ENCODE results near the gene ARFGEF2. TPM values are rescaled to one million over a fixed set of nuclear protein-coding genes. Genes with fewer than 3 reads are reported as not detected.

The ARFGEF2 gene
- total RNA-seq, 3 donors from 2014 or later, result 46.2 to 73.8 (median 68.0) TPM

DNA sequence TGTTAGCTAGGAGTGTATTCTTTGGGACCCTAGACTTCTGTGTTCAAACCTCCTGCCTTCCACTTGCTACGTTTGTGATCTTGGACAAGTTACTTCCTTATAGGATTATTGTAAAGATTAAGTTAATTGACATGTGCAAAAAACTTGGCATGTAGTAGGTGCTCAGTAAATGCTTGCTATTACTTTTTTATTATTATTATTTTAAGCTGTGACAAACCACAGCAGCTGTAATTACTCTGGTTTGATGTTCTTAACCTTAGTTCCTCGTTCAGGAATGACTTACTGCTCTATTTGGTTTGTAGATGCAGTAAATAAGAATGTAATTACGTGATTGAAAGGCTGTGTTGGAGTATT is 3.2 kb downstream of the ARFGEF2 start:
- Histone ChIP-seq H3K9me3 (no peaks in the 10 kb centered on the region), H3K4me1 (ENCODE audit: low read depth) (peaks cover 58% of the 10 kb centered on the region), H3K4me3 (no peak overlapping the region), H3K36me3 (ENCODE audit: low read depth) (peaks cover 3% of the 10 kb centered on the region)
- intact Hi-C loops (cut with DNase I, micrococcal nuclease), result no loop called here
- ATAC-seq, result no peak
- TF ChIP-seq, protein P1, sequence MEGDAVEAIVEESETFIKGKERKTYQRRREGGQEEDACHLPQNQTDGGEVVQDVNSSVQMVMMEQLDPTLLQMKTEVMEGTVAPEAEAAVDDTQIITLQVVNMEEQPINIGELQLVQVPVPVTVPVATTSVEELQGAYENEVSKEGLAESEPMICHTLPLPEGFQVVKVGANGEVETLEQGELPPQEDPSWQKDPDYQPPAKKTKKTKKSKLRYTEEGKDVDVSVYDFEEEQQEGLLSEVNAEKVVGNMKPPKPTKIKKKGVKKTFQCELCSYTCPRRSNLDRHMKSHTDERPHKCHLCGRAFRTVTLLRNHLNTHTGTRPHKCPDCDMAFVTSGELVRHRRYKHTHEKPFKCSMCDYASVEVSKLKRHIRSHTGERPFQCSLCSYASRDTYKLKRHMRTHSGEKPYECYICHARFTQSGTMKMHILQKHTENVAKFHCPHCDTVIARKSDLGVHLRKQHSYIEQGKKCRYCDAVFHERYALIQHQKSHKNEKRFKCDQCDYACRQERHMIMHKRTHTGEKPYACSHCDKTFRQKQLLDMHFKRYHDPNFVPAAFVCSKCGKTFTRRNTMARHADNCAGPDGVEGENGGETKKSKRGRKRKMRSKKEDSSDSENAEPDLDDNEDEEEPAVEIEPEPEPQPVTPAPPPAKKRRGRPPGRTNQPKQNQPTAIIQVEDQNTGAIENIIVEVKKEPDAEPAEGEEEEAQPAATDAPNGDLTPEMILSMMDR (IDR thresholded peaks at IDR 0.05), result no peak
- DNase-seq, result no peak

DNA sequence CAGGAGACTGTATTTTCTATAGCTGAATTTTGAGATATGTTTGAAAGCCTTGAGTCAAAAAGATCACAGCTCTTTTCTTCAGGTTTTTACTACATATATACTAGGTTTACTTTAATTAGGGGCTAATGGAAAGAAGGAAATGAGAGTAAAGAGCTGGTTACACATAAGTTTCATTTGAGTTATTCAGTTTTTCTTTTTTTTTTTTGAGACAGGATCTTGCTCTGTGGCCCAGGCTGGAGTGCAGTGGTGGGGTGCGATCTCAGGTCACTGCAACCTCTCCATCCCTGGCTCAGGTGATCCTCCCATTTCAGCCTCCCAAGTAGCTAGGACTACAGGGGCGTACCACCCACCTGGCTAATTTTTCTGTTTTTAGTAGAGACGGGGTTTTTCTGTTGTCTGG is 4.8 kb downstream of the ARFGEF2 start:
- Histone ChIP-seq H3K4me1 (ENCODE audit: low read depth) (peaks cover 62% of the 10 kb centered on the region), H3K9me3 (no peaks in the 10 kb centered on the region), H3K36me3 (ENCODE audit: low read depth) (peaks cover 3% of the 10 kb centered on the region), H3K4me3 (no peak overlapping the region)
- DNase-seq (no peak), ATAC-seq (no peak)
- intact Hi-C loops (cut with DNase I, micrococcal nuclease), result no loop called here
- TF ChIP-seq, protein P1 (IDR thresholded peaks at IDR 0.05), result no peak

DNA sequence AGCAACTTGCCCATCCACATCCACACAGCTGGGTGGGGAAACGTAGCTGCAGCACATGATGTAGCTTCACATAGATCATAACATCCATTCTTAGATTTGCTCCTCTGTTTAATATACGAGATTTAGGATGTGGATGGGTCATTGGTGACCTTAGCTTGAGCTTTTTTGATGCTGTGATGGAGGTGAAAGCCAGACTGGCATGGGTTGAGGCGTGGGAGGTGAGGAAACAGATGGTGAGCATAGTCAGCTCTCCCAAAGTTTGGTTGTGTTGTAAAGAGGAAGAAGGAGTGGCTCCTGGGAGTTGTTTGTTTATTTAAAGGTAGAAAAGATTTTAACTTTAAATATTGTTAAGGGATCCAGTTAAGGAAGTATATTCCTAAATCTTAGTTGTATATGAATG is 5.3 kb downstream of the ARFGEF2 start:
- ATAC-seq (no peak), DNase-seq (no peak)
- no peaks in the 10 kb centered on the region for H3K9me3 ChIP-seq
- no peaks in the 10 kb centered on the region for H3K36me3 ChIP-seq (ENCODE audit: low read depth)
- TF ChIP-seq, protein P1 (IDR thresholded peaks at IDR 0.05), result no peak
- H3K4me3 ChIP-seq, result no peak overlapping the region
- peaks cover 68% of the 10 kb centered on the region for H3K4me1 ChIP-seq (ENCODE audit: low read depth)
- intact Hi-C loops (cut with DNase I, micrococcal nuclease), result no loop called here

DNA sequence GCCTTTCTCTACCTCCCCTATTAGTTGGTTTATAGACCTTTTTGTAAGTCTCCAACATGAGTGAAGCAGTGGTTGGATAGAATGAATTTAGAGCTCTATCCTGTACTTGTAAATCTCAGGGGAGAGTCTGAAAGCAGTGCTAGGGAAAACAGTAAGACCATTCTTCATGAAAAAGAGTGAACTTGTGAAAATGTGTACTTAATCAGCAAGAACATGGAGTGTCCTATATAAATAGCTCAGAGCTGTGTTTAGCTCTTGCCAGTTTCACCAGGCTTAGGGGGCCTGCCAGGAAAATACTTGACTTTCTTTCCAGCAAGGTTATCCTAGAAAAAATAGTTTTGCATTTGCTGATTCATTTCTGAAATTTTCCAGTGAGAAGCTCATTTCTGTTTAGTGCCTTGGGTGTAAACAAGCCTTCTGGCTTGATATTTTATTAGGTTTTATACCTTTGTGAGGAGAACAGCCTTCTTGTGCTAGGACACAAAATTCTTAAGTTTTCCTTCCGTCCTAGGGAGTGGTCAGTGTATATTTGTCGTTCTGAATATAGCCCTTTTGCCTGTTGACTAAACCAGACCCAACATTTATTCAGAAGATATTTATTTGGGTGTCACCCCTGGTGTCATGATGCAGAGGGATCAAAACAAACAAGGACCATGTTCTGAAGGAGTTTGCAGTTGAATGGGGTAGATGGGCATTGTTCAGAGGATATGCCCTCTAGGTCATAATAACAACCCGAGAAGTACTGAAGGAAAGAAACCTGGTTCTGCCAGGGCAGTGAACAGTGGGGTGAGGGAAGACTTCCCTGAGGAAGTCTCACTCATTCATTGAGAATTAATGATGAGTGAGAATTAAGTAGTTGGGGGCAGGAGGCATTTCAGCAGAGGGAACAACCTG is 7.6 kb downstream of the ARFGEF2 start:
- Histone ChIP-seq H3K4me1 (ENCODE audit: low read depth) (peaks cover 75% of the 10 kb centered on the region), H3K4me3 (no peak overlapping the region), H3K36me3 (ENCODE audit: low read depth) (no peaks in the 10 kb centered on the region), H3K9me3 (no peaks in the 10 kb centered on the region)
- ATAC-seq (peak; percentile 33), DNase-seq (no peak)
- intact Hi-C loops (cut with DNase I, micrococcal nuclease), result no loop called here
- TF ChIP-seq, protein P1 (IDR thresholded peaks at IDR 0.05), result no peak

DNA sequence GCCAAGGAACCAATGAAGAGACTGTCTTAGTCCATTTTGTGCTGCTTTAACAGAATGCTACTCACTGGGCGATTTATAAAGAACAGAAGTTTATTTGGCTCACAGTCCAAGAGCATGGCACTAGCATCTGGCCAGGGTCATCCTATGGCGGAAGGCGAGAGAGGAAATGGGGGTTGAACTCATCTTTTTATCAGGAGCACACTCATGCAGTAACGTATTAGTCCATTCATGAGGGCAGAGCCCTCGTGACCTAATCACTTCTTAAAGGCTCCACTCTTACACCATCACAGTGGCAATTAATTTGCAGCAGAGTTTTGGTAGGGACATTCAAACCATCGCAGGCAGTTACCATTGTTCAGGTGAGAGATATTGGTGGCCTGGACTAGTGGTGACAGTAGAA is 8.5 kb downstream of the ARFGEF2 start:
- peaks cover 82% of the 10 kb centered on the region for H3K4me1 ChIP-seq (ENCODE audit: low read depth)
- intact Hi-C loops (cut with DNase I, micrococcal nuclease), result no loop called here
- no peaks in the 10 kb centered on the region for H3K9me3 ChIP-seq
- ATAC-seq (no peak), DNase-seq (no peak)
- no peak overlapping the region for H3K4me3 ChIP-seq
- TF ChIP-seq, protein P1 (IDR thresholded peaks at IDR 0.05), result no peak
- H3K36me3 ChIP-seq (ENCODE audit: low read depth), result no peaks in the 10 kb centered on the region
